ENCODE results near the gene UBE2H.
"Not testable (repeated sequence)": the region's sequence is repeated elsewhere in the genome, so short reads cannot be mapped to it uniquely, and the experiment has no call there.

Gene UBE2H

DNA sequence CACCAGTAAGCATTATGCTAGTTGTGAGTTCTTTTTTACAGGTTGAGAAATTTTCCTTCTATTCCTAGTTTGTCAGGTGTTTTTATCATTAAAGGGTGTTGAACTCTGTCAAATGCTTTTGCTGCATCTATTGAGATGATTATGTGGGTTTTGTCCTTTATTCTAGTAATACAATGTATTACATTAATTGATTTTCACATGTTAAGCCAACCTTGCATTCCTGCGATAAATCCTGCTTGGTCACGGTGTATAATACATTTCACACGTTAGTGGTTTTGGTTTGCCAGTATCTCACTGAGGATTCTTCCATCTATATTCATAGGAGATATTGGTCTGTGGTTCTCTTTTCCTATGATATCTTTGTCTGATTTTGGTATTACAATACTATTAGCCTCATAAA, 136.0 kb downstream of the UBE2H start:
- no peak for DNase-seq (ENCODE audit: low read depth)

DNA sequence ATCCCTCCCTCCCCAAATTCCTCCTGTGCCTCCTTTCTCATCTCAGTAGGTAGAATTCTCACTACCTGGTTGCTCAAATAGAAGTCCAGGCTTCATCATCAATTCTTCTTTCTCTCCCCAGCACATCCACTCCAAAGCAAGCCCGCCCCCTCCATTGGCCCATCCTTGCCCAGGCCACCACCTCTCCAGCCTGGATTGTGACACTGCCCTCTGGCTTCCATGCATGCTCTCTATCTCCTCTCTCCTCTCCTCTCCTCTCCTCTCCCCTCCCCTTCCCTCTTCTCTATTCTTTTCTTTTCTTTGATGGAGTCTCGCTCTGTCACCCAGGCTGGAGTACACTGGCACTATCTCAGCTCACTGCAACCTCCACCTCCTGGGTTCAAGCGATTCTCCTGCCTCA, 144.9 kb downstream of the UBE2H start:
- DNase-seq (ENCODE audit: low read depth), result no peak

- DNase-seq (ENCODE audit: low read depth), result no peak
Observed at GRCh38 chr7:129804890-129805719, 147.7 kb downstream of the UBE2H start.

DNA sequence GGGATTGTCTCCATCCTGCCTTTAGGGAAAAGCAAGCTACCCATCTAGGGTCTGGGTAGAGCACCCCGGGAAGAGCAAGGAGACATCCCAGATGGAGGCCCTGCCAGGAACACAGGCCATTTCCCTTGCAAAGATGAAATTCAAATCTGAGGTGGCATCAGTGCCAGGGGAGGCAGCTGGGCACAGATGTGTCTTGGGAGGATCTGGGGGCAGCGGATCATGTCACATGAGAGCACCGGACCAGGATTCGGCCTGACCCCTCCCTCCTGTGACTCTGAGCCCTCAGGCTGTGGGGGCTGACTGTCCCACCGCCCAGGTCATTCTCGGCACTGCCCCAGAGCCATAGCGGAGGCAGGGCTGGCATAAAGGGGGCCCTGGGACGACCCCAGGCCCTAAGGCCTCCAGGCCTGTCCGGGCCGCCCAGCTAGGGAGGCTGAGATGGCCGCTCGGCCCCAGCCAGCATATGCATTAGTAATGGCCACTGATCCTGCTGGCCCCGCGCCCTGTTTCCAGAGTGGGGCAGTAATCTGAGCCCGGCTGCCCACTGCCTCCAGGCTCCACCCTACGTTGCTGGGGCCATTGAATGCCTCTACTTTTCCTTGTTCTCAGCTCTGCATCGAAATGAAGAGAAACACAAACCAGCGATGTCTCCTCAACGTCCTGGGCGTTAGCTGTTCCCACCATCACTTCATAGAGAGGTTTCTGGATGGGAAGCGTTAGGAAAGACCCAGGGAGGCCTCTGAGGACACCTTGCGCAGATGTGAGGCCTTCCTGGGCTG, 148.5 kb downstream of the UBE2H start:
- DNase-seq (ENCODE audit: low read depth), result no peak

DNA sequence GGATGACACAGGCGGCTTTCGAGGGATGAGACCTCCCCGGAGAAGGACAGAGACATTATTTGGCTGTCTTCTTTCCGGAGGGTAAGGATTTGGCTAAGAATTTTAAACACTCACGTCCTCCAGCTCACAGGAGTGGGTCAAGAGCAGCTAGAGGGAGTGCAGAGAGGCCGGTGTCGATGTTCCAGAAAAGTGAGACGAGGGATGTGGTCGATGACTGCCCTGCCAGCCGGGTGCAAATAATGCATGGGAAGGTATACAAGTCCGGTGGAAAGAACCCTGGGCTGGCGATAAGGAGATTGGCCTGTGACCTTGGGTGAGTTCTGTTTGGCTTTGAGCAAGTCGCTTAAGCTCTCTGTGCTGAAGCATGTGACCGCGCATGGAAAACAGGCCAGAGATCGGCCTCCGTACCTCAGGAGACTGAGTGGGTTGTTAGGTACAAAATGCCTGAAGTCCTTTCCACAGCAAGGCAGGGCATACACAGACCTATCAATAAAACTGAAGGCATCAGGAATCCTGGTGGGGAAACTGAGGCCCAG, 149.1 kb downstream of the UBE2H start:
- DNase-seq (ENCODE audit: low read depth), result no peak

DNA sequence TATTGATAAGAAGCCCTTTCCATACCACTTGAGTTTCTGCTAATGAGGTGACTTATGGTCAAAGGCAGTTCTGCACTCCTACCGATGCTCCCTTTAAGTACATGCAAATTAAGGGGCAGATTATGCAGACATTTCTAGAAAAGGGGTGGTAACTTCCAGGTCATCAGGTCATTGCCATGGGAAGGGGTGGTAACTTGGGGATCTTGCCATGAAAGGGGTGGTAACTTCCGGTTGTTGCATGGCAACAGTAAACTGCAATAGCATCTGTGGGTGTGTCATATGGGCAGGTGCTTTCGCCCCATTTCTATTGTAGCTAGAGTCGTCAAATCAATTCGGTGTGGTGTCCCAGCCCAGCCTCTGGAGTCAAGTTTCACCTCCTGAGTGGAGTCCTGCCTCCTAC, 150.9 kb downstream of the UBE2H start:
- no peak for DNase-seq (ENCODE audit: low read depth)

GRCh38 chr7:129800901-129801300, 151.9 kb downstream of the UBE2H start:
- DNase-seq (ENCODE audit: low read depth), result no peak

- no peak for DNase-seq (ENCODE audit: low read depth)
Observed at GRCh38 chr7:129799350-129799955, 153.3 kb downstream of the UBE2H start.

GRCh38 chr7:129798616-129799349, 154.0 kb downstream of the UBE2H start:
- no peak for DNase-seq (ENCODE audit: low read depth)

GRCh38 chr7:129797214-129797789, 155.5 kb downstream of the UBE2H start:
- no peak for DNase-seq (ENCODE audit: low read depth)

- no peak for DNase-seq (ENCODE audit: low read depth)
Observed at GRCh38 chr7:129796186-129796775, 156.5 kb downstream of the UBE2H start.

DNA sequence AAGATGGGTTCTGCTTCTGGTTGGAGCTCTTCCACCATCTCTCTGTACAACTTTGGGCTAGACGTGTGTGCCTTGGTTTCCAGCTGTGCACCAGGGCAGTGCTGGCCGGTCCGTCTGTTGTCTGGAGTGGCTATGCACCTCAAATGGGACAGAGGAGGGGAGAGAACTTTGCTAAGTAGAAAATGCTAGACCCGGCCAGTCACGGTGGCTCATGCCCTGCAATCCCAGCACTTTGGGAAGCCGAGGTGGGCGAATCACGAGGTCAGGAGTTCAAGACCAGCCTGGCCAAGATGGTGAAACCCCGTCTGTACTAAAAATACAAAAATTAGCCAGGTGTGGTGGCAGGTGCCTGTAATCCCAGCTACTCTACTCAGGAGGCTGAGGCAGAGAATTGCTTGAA, 158.3 kb downstream of the UBE2H start:
- not testable (repeated sequence) for DNase-seq (ENCODE audit: low read depth)

GRCh38 chr7:129793506-129794310, 159.1 kb downstream of the UBE2H start:
- DNase-seq (ENCODE audit: low read depth), result no peak

- DNase-seq (ENCODE audit: low read depth), result no peak
Observed at GRCh38 chr7:129792721-129793120, 160.0 kb downstream of the UBE2H start.

- no peak for DNase-seq (ENCODE audit: low read depth)
Observed at GRCh38 chr7:129790136-129790535, 162.6 kb downstream of the UBE2H start.

DNA sequence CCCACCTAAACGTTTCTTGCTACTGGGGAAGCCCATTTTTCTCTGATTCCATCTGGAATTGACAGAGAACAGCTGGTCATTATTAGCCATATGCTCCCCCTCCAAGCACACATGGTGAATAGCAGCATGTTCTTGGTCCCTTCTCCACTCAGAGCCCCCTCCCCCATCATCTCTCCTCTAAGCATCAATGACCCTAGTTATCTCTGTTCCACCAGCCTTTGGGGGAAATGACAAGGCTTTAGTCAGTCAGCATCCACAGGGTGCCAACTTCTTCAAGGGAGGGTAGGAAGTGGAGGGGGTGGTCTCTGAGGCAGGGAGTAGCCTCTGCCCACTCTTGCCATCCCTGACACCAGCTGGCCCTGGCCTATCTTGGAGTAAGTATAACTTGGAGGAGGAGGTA, 163.1 kb downstream of the UBE2H start:
- DNase-seq (ENCODE audit: low read depth), result no peak

DNA sequence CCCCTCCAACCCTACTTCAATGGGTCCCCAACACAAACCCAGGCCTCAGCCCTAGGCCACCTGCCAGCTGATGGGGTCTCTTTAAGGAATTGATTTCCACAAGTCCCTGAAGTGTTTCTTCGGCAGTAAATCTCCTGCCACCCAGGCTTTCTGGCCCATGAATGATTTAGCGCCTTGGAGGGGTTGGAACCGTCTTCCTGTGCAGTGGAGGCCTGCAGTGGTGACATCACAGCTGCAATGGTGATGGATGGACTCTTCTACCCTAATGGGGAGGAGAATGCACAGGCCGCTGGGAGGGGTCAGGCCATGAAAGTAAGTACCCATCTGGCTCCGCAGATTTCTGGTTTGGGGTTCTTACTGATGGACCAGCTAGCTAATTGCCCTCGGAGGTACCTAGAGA, 163.8 kb downstream of the UBE2H start:
- DNase-seq (ENCODE audit: low read depth), result no peak

DNA sequence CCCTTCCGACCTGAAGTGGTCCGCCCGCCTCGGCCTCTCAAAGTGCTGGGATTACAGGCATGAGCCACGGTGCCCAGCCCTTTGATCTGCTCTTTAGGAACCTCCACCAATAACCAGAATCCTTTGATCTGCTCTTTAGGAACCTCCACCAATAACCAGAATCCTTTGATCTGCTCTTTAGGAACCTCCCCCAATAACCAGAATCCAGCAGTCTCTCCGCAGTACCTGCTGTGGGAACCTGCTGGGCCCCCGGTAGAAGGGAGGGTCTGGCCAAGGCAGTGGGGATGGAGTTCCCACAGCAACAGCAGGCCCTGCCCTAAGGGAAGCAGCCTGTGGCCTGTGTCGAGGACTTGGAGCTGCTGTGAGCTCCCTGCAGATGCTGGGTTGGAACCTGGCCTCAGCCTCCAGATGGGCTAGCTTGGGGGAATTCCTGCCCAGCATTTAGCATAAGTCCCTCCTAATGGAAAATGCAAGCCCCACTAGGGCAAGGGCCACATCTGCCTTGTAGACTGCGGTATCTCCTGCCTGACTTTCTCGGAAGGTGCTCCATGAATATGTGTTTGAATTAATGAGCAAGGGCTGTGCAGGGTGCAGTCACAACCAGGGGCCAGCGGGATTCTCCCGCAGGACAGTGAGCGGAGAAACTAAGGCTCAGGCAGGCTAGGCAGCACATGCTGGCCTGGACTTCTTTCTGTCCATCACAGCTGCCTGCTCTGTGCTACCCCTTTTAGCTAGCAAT, 165.8 kb downstream of the UBE2H start:
- no peak for DNase-seq (ENCODE audit: low read depth)

- DNase-seq (ENCODE audit: low read depth), result no peak
Observed at GRCh38 chr7:129785685-129786514, 166.9 kb downstream of the UBE2H start.
